Stimulated activated CD4-positive, alpha-beta T cell treated with anti-CD3 and anti-CD28 coated beads, Interleukin-15, amount 100 ng/mL, for 1 hour (primary cell): ENCODE results near the gene NAV2.

Experiments used
- DNase-seq, 2 donors: peaks; one replicate each; pipeline ENCODE4 v3.0.0-alpha.2; 2020; ENCODE audit warnings: low read depth in 1 of 2, low spot score in 1 of 2

The NAV2 gene

DNA sequence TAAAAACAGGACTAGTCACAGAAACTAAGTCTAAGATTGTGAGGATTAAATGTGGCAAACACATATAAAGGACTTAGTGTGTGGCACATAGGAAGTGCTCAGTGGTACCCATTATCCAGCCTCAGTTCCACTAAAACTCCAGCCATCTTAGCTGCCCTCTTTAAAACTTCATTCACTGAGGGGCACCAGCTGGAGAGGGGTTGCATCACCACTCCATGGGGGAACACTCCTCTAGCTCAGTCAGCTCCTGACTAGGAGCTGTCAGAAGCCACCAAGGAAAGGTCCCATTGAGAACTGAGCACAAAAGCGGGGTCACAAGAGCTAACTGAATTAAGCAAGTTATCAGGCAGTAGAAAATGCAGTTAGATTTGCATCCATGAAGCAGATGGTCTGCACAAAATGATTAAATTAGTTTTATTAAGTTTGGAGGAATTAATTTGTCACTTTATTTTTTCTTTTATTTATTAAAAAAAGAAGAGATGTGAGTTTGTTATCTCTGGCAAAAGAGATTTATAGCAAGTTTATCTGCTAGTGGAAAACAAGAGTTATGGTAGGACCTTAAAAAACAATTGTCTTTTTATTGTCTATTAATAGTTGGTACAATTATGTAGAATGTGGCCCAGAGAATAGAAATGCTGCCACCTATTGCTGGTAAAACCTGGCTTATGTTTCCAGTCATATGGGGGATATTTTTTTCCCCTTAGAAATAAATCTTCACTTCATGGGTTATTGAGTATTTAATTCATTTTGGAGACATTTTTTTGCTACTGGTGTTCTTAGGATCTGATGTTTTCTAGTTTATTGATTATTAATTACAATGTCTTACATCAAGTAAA, 95.7 kb downstream of the NAV2 start:
- DNase-seq, result no peak

DNA sequence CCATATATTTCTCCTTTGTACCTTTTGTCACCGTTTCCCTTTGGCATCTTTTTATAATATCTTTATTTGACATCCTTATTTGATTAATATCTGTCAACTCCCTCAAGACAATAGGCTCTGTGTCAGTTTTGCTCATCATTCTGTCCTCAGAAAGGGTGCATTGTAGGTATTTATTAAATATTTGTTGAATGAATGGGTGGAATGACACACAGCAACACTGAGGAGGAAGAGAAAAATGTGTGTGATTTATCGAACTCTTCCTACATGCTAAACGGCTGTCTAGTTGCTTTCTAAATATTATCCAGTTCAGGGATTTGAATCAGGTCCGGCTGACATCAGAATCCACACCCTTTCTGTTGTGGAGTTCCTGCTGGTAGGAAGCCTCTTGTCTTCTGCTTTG, 98.2 kb downstream of the NAV2 start:
- DNase-seq, result no peak

DNA sequence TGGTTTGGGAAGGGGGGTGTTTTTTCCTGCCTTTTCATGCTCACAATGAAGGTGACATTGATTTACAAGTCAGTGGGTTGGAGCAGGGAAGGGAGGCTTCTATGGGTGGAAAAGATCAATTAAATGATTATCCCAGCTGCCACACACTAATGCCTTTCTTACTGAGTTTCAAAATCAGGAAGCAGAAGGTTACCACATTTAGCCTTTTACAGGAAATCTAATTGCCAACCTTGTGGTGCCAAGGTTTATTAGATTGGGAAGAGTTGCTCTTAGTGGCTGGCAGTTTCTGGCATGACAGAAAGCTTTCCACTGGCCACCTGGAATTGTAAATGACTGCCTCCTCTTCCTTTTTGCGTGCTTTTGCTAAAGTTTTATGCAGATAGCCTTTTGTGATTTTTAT, 98.7 kb downstream of the NAV2 start:
- DNase-seq, result no peak

DNA sequence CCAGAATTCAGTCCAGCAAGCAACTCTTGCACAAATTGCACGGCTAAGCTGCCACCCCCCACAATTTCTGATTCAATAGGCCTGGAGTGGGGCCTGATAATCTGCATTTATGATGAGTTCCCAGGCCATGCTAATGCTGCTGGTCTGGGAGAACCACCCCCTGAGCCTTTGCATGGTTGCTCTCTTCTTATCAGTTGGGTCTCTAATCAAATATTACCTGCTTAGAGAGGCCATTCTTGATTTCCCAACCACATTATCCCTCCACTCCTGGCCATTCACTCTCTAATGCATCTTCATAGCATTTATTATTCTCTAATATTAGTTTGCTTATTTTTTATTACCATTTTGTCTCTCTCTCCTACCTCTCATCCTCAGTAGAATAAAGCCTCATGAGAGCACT, 99.5 kb downstream of the NAV2 start:
- DNase-seq, result no peak

DNA sequence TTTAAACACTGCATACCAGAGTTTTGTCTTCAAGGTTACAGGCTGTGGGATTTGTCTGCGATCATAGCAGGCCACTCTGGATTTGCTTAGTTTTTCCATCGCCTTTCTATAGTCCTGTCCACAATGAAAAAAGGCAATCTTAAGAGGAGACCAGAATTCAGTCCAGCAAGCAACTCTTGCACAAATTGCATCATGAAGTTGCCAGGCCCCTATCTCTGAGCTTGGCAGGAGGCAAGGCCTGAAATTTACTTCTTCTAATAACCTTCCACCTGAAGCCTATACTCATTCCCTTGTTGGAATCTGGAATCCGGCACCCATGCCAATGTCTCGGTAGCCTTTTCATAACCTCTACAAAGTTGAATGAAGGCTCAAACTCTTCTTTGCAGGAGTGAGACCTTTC, 100.1 kb downstream of the NAV2 start:
- no peak for DNase-seq

DNA sequence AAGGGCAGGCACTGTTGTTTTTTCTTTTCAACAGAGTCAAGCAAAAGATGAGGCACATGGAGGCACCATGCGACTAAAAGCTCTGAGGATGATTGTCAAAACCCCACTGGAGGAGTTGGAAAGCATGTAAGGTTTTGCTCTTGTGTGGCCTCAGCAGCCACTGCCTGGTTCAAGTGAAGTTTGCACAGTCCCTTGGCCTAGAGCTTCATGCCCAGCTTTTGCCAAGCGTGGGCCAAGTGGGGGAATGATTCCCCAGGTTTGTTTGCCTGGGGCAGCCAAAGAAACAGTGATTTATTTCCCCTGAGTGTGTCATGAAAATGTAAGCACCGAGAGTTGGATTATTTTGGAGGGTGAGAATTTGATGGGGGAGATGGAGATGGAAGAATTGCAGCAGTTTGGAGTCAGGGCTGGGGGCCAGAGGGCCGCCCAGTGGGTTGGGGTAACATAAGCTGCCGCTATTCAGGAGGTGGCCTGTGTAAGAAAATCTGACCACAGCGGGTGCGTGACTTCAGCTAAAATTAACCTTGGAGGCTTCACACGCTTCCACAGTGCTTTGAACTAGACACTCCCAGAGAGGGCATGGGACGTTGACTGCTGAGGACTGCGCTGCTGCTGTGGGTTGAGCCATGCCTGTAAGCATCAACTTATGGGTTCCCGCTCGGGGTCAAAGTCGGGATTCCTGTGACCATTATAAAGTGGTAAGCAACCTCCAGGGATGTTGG, 100.7 kb downstream of the NAV2 start:
- DNase-seq, result no peak

DNA sequence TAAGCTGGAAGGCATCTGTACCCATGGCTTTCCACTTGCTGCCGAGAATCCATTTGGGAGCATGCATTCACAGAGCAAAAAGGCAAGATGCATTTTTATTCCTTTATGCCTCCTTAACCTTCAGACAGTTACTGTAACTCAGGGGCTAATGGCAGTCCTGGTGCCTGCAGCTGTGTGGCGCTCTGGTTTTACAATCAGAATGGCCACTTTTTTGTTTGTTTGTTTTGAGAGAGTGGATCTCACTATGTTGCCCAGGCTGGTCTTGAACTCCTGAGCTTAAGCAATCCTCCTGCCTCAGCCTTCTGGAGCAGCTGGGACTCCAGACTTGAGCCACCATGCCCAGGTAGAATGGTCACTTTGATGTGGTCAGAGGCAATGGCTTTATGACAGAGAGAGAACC, 101.8 kb downstream of the NAV2 start:
- no peak for DNase-seq

DNA sequence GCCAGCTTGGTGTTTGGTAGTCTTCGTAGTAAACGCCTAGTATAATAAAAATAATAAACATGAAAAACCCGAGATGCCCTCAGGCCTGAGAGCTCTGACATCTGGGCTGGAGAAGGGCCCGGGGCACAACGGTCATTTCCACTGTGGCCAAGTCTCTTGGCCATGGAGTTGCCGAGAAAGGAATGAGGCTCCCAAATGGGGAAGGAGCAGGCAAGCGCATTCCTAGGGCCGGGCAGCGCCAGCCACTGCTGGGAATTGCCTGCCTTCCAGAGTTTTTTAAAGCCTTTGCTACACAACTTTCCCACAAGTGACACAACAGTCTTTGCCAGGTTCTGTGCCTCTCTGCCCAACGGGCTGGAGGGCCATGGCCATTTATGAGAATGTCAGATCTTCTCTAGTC, 103.4 kb downstream of the NAV2 start:
- no peak for DNase-seq

DNA sequence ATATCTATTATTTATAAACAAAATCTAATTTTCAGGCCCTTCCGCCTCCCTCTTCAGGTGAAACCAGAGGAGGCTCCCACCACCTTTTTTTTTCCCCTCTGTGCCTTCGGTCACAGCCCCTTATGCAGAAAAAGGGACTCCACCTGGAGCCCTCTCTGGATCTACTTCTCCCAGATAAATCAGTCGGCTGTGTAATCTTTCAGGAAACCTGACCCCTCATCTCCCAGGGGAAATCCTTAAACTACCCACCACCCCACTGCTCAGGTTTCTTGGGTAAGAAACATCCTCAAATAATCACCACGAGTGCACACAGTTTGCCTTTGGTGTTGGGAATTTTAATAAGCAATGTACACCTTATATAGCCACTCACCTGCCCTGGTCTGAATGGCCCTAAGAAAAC, 104.2 kb downstream of the NAV2 start:
- DNase-seq, result no peak

DNA sequence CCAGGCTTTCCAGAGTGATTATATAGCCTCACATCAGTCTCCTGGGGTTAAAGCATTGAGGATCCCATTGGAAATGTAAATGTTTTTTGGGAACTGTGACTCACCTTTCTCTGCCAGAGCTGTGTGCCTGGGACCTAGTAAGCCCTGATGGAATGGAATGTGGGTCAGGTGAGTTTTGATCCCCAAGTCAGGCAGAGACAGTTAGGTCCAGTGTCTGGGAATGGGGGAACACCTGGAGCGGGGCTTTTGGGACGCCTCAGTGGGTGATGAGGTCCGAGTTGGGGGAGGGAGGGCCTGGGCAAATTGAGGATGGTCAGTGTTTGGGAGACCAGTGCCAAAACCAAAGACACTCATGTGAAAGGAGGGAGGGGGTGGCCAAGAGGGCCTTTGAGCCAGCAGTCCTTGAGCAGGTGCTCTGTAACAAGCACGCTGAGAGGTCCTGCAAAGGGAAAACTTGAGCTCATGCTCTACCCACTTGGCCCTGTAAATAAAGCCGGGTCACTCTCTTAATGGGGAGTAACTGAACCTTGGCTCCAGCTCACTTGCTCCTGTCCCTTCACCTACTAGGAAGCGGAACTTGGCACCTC, 104.7 kb downstream of the NAV2 start:
- DNase-seq, result no peak

DNA sequence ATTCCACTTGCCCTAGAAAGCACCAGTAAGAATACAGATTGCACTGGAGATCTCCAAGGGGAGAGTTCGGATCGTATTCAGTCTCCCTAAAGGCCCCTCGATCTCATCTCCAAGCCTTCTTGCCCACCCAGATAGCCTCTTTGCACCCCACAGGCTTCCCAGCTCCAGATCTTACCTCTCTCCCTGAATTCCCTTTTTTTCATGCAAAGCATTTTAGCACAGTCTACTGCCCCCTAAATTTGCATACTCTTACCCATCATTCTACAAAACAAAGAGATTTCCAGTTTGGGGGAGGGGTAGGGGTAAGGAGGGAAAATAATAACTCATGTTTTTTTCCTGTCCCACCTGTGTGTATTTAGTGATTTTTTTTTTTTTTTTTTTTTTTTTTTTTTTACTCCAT, 105.2 kb downstream of the NAV2 start:
- no peak for DNase-seq

DNA sequence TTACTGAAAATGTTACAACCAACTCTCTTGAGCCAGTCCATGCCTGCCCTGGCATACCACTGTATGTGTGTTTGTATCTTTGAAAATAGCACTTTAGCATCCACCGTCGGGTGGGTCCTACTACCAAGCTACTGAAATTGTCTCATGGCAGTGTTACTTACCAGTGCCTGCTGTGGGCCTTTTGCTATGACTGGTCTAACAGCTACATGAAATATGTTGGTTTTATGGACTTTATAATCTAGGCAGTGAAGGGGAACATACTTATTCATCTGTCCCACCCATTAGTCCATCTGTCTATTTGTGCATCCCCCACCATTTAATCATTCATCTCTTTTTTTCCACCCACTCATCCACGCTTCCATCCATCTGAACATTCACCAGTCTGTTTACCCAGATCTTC, 106.0 kb downstream of the NAV2 start:
- DNase-seq, result no peak

DNA sequence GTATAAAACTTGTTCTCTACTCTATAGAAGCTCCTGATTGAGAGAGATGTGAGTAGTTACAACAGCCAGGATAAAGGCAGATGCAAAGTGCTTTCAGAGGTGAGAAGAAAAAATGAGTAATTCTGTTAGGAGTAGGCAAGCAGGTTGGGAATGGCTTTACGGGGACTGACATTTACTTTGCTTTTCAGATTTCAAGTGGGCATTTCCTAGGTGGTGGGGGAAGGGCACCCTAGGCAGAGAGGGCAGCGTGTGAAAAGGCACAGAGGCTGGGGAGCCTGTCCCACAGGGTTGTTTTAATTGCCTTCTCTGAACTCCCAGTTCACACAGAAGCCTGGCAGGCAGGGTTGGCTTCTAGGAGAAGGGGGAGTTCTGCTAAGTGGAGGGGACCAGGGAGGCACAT, 106.5 kb downstream of the NAV2 start:
- no peak for DNase-seq

DNA sequence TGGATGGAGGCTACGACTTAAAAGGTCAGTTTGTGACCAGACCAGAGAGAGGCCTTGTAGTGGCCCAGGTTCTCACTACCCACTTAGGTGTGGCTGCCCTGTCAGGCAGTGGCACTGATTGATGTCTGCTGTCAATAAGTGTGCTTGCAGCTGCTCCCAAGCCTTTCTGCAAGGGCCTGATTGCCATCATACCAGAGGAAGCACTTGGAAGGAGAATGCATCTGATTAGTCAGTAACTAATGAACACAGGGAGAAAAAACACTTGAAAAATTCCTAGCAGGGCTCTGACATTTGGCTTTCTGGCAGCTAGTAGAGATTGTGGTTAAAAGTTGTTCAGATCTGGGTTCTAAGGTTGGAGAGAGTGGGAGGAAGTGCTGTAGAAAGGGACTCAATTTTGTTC, 107.5 kb downstream of the NAV2 start:
- no peak for DNase-seq

DNA sequence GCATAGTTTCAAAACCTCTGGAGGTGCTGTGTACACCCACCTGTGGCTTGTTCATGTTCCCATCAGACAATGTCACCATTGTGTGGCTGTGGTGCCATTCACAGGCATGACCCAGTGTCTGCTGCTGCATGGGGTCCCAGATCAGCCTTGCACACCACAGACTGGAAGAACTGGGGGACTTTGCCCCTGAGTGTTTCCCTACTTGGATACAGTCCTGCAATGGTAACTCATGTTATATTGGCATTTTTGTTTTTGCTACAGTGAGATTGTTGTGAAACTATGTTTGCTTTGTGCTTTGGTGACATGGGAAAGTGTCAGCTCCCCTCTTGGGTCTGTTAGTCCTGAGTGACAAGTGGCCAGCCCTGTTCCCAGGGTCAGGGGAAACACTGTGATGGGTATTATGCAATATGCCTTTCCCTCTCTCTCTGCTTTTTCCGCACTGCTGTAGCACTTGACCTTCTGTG, 108.8 kb downstream of the NAV2 start:
- DNase-seq, result no peak

DNA sequence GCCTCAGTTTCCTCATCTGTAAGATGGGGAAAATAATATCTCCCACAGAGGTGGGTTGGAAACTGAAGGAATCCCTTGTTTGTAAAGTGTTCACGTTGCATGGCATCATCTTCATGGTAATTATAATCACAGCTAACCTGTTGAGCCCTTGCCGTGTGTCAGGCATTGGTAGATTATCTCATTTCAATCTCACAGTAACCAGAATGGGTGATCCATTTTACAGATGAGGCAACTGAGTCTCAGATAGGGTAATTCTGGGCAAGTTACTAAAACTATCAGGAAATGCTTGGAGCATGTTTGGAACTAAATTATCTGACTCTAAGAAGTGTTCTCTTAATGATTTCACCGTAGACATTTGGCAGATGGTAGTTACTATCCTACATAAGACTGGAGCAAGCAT, 109.4 kb downstream of the NAV2 start:
- DNase-seq, result no peak

DNA sequence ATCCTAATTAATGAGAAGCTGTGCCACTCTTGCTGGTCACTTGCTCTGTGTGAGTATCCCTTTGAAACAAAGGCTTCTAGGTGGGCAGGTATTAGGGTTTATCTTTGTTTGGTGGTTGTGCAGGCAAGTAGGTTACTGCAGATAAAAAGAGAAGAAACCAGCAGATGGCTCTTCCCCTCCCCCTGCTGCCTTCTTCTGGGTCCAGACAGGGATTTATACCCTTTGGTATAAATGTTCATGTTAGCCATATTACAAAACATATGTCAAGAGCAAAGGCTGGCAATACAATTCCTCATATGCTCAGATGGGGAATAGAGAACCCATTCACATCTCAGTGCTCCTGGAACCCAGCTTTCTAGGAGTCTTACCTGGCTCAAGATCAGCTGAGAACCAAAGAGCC, 109.9 kb downstream of the NAV2 start:
- DNase-seq, result no peak

DNA sequence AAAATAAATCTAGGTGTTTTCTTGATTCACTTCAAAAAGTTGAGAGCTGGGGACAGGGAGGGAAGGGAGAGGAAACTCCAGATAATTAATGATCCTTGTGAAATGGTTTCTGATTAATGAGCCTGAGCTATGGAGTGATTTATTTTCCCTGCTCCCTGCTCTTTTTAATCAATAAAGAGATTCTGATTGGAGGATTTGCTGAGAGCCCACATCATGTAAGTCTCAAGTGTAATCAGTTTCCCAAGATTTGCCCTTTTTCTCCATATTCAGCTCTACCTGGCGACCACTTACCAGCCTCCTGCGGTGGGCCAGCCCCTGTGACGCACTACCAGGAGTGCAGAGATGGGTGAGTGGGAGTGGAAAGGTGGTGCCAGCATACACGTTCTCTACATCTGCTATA, 114.0 kb downstream of the NAV2 start:
- DNase-seq, result no peak

DNA sequence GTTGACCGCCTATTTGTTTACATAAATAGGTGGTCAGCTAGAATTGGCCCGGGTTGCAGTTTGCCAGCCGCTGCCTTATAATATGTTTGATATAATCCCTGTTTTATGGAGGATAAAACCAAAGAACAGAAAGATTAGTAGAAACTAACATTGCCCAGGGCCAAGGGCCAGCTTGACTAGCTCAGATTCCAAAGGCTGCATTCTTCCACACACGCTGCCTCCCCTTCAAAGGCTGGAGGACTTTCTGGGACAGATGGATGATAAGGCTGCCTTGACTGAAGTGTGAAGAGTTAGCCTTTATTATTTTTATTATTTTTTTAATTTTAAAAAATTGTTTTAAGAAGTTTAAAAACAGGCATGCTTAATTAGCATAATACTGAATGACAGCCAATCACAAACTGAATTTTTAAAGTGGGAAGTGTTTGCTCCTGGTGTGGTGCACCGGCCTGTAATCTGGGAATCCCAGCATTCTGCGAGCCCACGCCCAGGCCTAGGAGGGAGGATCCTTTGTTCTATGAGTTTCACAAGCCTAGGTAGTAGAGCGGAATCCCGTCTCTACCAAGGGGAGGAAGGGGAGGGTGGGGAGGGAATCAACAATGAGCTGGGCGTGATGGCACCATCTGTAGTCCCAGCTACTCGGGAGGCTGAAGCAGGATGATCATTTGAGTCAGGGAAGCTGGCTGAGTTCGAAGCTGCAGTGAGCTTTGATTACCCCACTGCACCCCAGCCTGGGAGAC, 114.9 kb downstream of the NAV2 start:
- no peak for DNase-seq

DNA sequence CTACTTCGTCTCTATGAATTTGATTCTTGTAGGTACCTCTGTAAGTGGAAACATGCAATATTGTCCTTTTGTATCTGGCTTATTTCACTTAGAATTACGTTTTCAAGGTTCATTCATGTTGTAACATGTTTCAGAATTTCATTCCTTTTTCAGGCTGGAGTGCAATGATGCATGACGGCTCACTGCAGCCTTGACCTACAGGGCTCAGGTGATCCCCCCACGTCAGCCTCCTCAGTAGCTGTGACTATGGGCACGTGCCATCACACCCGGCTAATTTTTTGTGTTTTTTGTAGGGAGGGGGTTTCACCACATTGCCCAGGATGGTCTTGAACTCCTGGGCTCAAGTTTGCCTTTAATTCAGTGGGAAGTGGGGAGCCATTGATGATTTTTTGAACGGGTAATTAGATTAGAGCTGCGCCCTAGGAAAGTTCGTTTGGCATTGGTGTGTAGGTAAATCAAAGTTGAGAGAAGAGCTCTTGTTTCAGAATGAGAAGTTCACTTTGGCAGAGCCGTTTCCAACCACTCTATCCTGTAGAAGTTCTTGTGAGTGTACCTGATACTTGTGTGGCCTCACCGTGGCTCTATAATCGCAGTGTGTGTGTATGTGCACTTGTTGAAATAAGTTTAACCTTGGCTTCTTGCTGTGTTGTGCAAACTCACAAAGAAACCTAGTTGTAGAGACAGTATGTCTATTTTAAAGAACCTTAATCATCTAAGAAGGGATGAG, 115.9 kb downstream of the NAV2 start:
- no peak for DNase-seq
